Hepatocyte (in vitro differentiated cells): Measurements from ENCODE around the gene FBXO39. TPM values are rescaled to one million over a fixed set of nuclear protein-coding genes. Genes with fewer than 3 reads are reported as not detected.
A peak's percentile ranks its signal among the peaks of the same experiment; 100 is the strongest.

Experiments
- DNase-seq: peaks from one replicate; pipeline ENCODE4 v3.0.0-alpha.2; 2016; ENCODE audit warnings: low spot score
- H2AFZ ChIP-seq: fragments of 200-600 bp; sonication (generic); 2 replicates; pipeline ENCODE4 v1.6.0; 2016; ENCODE audit warnings: antibody characterized with exemption, mild to moderate bottlenecking
- H3K27ac ChIP-seq: fragments of 200-600 bp; sonication (generic); 2 replicates; pipeline ENCODE4 v1.5.1; 2016; ENCODE audit warnings: mild to moderate bottlenecking
- H3K27me3 ChIP-seq: fragments of 200-600 bp; sonication (generic); 2 replicates; pipeline ENCODE4 v1.6.1; 2016
- H3K36me3 ChIP-seq: fragments of 200-600 bp; sonication (generic); replicated peaks from 2 replicates; pipeline ENCODE4 v1.5.1; 2016; ENCODE audit warnings: low read depth; ENCODE audit not compliant: insufficient read depth
- H3K4me1 ChIP-seq: fragments of 200-600 bp; sonication (generic); 2 replicates; pipeline ENCODE4 v1.5.1; 2016; ENCODE audit warnings: mild to moderate bottlenecking, moderate library complexity; ENCODE audit not compliant: insufficient read depth
- H3K4me2 ChIP-seq: fragments of 200-600 bp; sonication (generic); 2 replicates; pipeline ENCODE4 v1.6.0; 2016
- H3K4me3 ChIP-seq: fragments of 200-600 bp; sonication (generic); 2 replicates; pipeline ENCODE4 v1.5.1; 2016; ENCODE audit warnings: mild to moderate bottlenecking
- H3K79me2 ChIP-seq: fragments of 200-600 bp; sonication (generic); 2 replicates; pipeline ENCODE4 v1.6.0; 2017; ENCODE audit warnings: mild to moderate bottlenecking
- H3K9me2 ChIP-seq: fragments of 200-600 bp; sonication (generic); replicated peaks from 2 replicates; pipeline ENCODE4 v1.6.0; 2017; ENCODE audit warnings: mild to moderate bottlenecking; ENCODE audit not compliant: insufficient read depth
- H3K9me3 ChIP-seq: fragments of 200-600 bp; sonication (generic); 2 replicates; pipeline ENCODE4 v1.5.1; 2016; ENCODE audit warnings: low read depth, mild to moderate bottlenecking
- H4K20me1 ChIP-seq: fragments of 200-600 bp; sonication (generic); 2 replicates; pipeline ENCODE4 v1.6.0; 2016; ENCODE audit warnings: mild to moderate bottlenecking; ENCODE audit not compliant: insufficient read depth, poor library complexity, severe bottlenecking
- CTCF ChIP-seq: fragments of 200-600 bp; sonication (generic); IDR thresholded peaks from 2 replicates; pipeline ENCODE4 v1.5.1; 2016; ENCODE audit warnings: antibody characterized with exemption, mild to moderate bottlenecking; ENCODE audit not compliant: poor library complexity
- EZH2 ChIP-seq: fragments of 200-600 bp; sonication (generic); IDR thresholded peaks from 2 replicates; pipeline ENCODE4 v1.6.1; 2016; ENCODE audit warnings: antibody characterized with exemption, mild to moderate bottlenecking, borderline replicate concordance
- EZH2phosphoT487 ChIP-seq: fragments of 200-600 bp; sonication (generic); IDR thresholded peaks from one replicate; pipeline ENCODE4 v1.6.1; 2018; ENCODE audit warnings: antibody characterized with exemption, mild to moderate bottlenecking, low read depth, moderate library complexity; ENCODE audit not compliant: unreplicated experiment, severe bottlenecking
- WGBS: methylation state at CpG from one replicate; pipeline ENCODE4 v1.1.6; 2016; ENCODE audit warnings: low lambda C conversion rate; ENCODE audit errors: missing lambda C conversion rate; 5-methylcytosine and 5-hydroxymethylcytosine counted together
- polyA plus RNA-seq: library from polyadenylated mRNA; unstranded; fragments of >200 nt; fragmentation: Nextera tagmentation; extraction: Ambion mirVana; gene quantifications from 2 replicates; pipeline ENCODE4 v1.2.1, GENCODE V29; 2016
- total RNA-seq: library from RNA; depleted of rRNA; stranded (reverse); fragments of >200 nt; gene quantifications from 2 replicates; pipeline ENCODE4 v1.2.3, GENCODE V29; 2014

Gene FBXO39
- total and polyA plus RNA-seq, 2 experiments from 2014 or later, result not detected

GRCh38 chr17:6797718-6798351 lies 21.8 kb downstream of the FBXO39 start:
- Histone ChIP-seq H2AFZ (no peak overlapping the region), H3K79me2 (no peaks in the 10 kb centered on the region), H3K9me2 (no peaks in the 10 kb centered on the region), H3K4me2 (no peak overlapping the region), H3K9me3 (no peaks in the 10 kb centered on the region), H4K20me1 (no peaks in the 10 kb centered on the region), H3K27ac (no peak overlapping the region), H3K27me3 (no peaks in the 10 kb centered on the region), H3K4me3 (no peak overlapping the region), H3K4me1 (peaks cover 2% of the 10 kb centered on the region), H3K36me3 (no peaks in the 10 kb centered on the region)
- no peak for TF ChIP-seq CTCF
- TF ChIP-seq EZH2phosphoT487, result no peak
- no peak for TF ChIP-seq EZH2
- no peak for DNase-seq
- WGBS, result 55% methylated on average over 8 of the region's 8 CpGs

GRCh38 chr17:6799738-6800137 lies 23.7 kb downstream of the FBXO39 start:
- Histone ChIP-seq H3K27ac (no peak overlapping the region), H3K79me2 (no peaks in the 10 kb centered on the region), H3K4me1 (peaks cover 2% of the 10 kb centered on the region), H4K20me1 (no peaks in the 10 kb centered on the region), H3K36me3 (no peaks in the 10 kb centered on the region), H3K4me3 (no peak overlapping the region), H3K4me2 (no peak overlapping the region), H2AFZ (no peak overlapping the region), H3K9me3 (no peaks in the 10 kb centered on the region), H3K27me3 (no peaks in the 10 kb centered on the region), H3K9me2 (no peaks in the 10 kb centered on the region)
- no peak for DNase-seq
- no peak for TF ChIP-seq EZH2phosphoT487
- TF ChIP-seq EZH2, result no peak
- no peak for TF ChIP-seq CTCF
- WGBS, result 89% methylated on average over 6 of the region's 6 CpGs

DNA sequence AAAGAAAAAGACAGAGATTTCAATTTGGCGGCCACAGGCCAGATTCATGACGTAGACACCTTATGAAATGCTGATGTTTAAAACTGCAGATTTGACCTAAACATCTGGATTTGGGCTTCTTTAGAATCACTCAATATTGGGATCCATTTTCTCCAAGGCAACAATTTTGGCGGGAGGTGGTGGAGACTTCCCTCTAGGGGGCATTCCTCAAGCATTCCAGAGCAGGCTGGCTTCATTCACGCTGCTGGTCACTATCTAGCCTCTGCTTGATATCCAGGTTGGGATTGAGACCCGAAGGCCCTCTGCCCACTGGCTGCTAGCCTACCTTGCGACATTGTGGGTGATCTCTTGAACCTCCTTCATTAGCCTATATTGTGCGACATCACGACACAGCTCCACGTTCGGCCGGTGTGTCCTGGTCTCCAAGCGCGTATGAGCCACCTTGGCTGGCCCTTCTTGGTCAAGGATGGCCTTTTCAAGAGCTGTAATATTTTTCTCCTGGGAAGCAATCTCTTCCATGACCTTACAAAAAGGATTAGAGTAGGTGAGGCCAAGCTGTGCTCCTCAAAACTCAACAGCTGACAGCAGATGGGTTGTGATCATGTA lies 24.5 kb downstream of the FBXO39 start:
- Histone ChIP-seq H3K36me3 (no peaks in the 10 kb centered on the region), H3K4me1 (peaks cover 2% of the 10 kb centered on the region), H3K27me3 (no peaks in the 10 kb centered on the region), H3K4me3 (no peak overlapping the region), H2AFZ (no peak overlapping the region), H3K79me2 (no peaks in the 10 kb centered on the region), H3K4me2 (no peak overlapping the region), H3K27ac (no peak overlapping the region), H4K20me1 (no peaks in the 10 kb centered on the region), H3K9me3 (no peaks in the 10 kb centered on the region), H3K9me2 (no peaks in the 10 kb centered on the region)
- TF ChIP-seq EZH2, result no peak
- TF ChIP-seq CTCF, result peak; percentile 24
- TF ChIP-seq EZH2phosphoT487, result no peak
- no peak for DNase-seq
- 82% methylated on average over 13 of the region's 13 CpGs for WGBS
